ENCODE measurements around the gene TBCCD1.

DNA sequence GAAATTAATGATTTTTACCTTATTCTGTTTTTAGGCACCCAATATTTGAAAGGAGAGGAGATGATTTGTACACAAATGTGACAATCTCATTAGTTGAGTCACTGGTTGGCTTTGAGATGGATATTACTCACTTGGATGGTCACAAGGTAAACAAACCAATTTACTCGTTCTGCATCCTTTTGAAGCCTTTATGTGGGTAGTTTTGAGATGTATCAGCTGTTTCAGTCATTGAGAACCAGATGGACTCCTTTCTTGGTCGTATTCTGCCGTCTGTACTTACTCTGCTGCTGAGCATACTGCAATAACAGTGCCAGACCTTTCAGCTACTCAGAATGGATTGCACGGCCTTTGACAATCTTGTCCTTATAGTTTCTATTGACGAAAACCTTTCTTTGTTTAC lies 16.7 kb upstream of the TBCCD1 start:
- TF ChIP-seq, protein P1, sequence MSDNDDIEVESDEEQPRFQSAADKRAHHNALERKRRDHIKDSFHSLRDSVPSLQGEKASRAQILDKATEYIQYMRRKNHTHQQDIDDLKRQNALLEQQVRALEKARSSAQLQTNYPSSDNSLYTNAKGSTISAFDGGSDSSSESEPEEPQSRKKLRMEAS (IDR thresholded peaks at IDR 0.05) = no peak
- TF ChIP-seq EP300 (IDR thresholded peaks at IDR 0.05; ENCODE audit: borderline replicate concordance) (no peak), TCF12 (IDR thresholded peaks at IDR 0.05; ENCODE audit: low read depth) (no peak), RAD21 (IDR thresholded peaks at IDR 0.05; ENCODE audit: low read depth) (no peak), FOXM1 (IDR thresholded peaks at IDR 0.05; ENCODE audit: borderline replicate concordance, low read depth) (no peak), TEAD4 (IDR thresholded peaks at IDR 0.05) (no peak), EGR1 (IDR thresholded peaks at IDR 0.05) (no peak), CREB1 (IDR thresholded peaks at IDR 0.05; ENCODE audit: low read depth) (no peak), YY1 (IDR thresholded peaks at IDR 0.05; ENCODE audit: low read depth) (no peak), ZBTB7A (IDR thresholded peaks at IDR 0.05; ENCODE audit: low read depth) (no peak)
- TF ChIP-seq, protein P2, sequence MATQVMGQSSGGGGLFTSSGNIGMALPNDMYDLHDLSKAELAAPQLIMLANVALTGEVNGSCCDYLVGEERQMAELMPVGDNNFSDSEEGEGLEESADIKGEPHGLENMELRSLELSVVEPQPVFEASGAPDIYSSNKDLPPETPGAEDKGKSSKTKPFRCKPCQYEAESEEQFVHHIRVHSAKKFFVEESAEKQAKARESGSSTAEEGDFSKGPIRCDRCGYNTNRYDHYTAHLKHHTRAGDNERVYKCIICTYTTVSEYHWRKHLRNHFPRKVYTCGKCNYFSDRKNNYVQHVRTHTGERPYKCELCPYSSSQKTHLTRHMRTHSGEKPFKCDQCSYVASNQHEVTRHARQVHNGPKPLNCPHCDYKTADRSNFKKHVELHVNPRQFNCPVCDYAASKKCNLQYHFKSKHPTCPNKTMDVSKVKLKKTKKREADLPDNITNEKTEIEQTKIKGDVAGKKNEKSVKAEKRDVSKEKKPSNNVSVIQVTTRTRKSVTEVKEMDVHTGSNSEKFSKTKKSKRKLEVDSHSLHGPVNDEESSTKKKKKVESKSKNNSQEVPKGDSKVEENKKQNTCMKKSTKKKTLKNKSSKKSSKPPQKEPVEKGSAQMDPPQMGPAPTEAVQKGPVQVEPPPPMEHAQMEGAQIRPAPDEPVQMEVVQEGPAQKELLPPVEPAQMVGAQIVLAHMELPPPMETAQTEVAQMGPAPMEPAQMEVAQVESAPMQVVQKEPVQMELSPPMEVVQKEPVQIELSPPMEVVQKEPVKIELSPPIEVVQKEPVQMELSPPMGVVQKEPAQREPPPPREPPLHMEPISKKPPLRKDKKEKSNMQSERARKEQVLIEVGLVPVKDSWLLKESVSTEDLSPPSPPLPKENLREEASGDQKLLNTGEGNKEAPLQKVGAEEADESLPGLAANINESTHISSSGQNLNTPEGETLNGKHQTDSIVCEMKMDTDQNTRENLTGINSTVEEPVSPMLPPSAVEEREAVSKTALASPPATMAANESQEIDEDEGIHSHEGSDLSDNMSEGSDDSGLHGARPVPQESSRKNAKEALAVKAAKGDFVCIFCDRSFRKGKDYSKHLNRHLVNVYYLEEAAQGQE (IDR thresholded peaks at IDR 0.05; ENCODE audit: low read depth) = no peak

Measured in Ishikawa (cell line).